Keratinocyte (primary cell): ENCODE data around the gene TMEM243. TPM values are rescaled to one million over a fixed set of nuclear protein-coding genes. Genes with fewer than 3 reads are reported as not detected.
"Not testable (repeated sequence)": the region's sequence is repeated elsewhere in the genome, so short reads cannot be mapped to it uniquely, and the experiment has no call there.

Experiments
- DNase-seq: peaks from one replicate; pipeline ENCODE4 v3.0.0-alpha.2; 2011; ENCODE audit warnings: low read depth, missing footprints, low spot score
- FAIRE-seq: peaks from 2 replicates; lab custom pipeline; 2011; peaks lifted over from hg19 to GRCh38; lab: Jason Lieb, UNC
- H2AFZ ChIP-seq: 2 replicates; pipeline ENCODE4 v1.6.0; 2012; ENCODE audit warnings: low read length, control low read depth, inconsistent platforms; ENCODE audit not compliant: control insufficient read depth
- H3K27ac ChIP-seq: 2 replicates; pipeline ENCODE4 v1.5.1; 2011; ENCODE audit warnings: low read length; ENCODE audit not compliant: control insufficient read depth, insufficient read depth
- H3K27me3 ChIP-seq: 3 replicates; pipeline ENCODE4 v1.6.0; 2011; ENCODE audit warnings: low read length; ENCODE audit not compliant: control insufficient read depth, insufficient read depth; ENCODE audit errors: extremely low read depth
- H3K36me3 ChIP-seq, 2 experiments: 2 replicates in 1 of 2; 3 replicates in 1 of 2; pipeline ENCODE4 v1.5.1; 2011; ENCODE audit warnings: low read length in 2 of 2, mild to moderate bottlenecking in 1 of 2; ENCODE audit not compliant: control insufficient read depth in 2 of 2, insufficient read depth in 2 of 2; ENCODE audit errors: extremely low read depth in 1 of 2
- H3K4me1 ChIP-seq: 3 replicates; pipeline ENCODE4 v1.5.1; 2011; ENCODE audit warnings: low read length; ENCODE audit not compliant: control insufficient read depth, insufficient read depth; ENCODE audit errors: extremely low read depth
- H3K4me2 ChIP-seq: 3 replicates; pipeline ENCODE4 v1.6.0; 2011; ENCODE audit warnings: low read depth, low read length; ENCODE audit not compliant: control insufficient read depth, insufficient read depth; ENCODE audit errors: extremely low read depth
- H3K4me3 ChIP-seq, 3 experiments: fragments of 200-600 bp in 1 of 3; sonication (generic) in 1 of 3; 2 replicates in 2 of 3; 3 replicates in 1 of 3; pipeline ENCODE4 v1.5.1; 2011 to 2016; ENCODE audit warnings: low read length in 3 of 3, mild to moderate bottlenecking in 3 of 3, control low read depth in 2 of 3, inconsistent platforms in 1 of 3, low read depth in 1 of 3, mixed read lengths in 1 of 3, mixed run types in 1 of 3, moderate library complexity in 1 of 3; ENCODE audit not compliant: control insufficient read depth in 2 of 3, insufficient read depth in 2 of 3; ENCODE audit errors: extremely low read depth in 1 of 3
- H3K79me2 ChIP-seq: 2 replicates; pipeline ENCODE4 v1.6.0; 2012; ENCODE audit warnings: low read length; ENCODE audit not compliant: control insufficient read depth, insufficient read depth
- H3K9ac ChIP-seq: 3 replicates; pipeline ENCODE4 v1.6.0; 2011; ENCODE audit warnings: low read length; ENCODE audit not compliant: control insufficient read depth, insufficient read depth; ENCODE audit errors: extremely low read depth
- H3K9me1 ChIP-seq: 3 replicates; pipeline ENCODE4 v1.6.0; 2011; ENCODE audit warnings: low read length; ENCODE audit not compliant: control insufficient read depth, insufficient read depth; ENCODE audit errors: extremely low read depth
- H3K9me3 ChIP-seq: 2 replicates; pipeline ENCODE4 v1.5.1; 2012; ENCODE audit warnings: low read depth, low read length; ENCODE audit not compliant: control insufficient read depth
- H4K20me1 ChIP-seq: 3 replicates; pipeline ENCODE4 v1.6.0; 2011; ENCODE audit warnings: low read length; ENCODE audit not compliant: control insufficient read depth, insufficient read depth; ENCODE audit errors: extremely low read depth
- EZH2 ChIP-seq: IDR thresholded peaks from one replicate; pipeline ENCODE4 v1.6.1; 2012; ENCODE audit warnings: inconsistent platforms, mild to moderate bottlenecking, low read length, moderate library complexity
- dilution Hi-C: fragments of 300-500 bp; cut with MboI; formaldehyde crosslinking; loops from one replicate; pipeline ENCODE4 v1.7.0; 2020; ENCODE audit warnings: low sequenced_read_pairs; ENCODE audit not compliant: extremely low pct_ligation_motif_present
- polyA plus RNA-seq, 5 experiments: library from polyadenylated mRNA; depleted of rRNA in 3 of 5; stranded (reverse) in 3 of 5; stranded (forward) in 1 of 5; unstranded in 1 of 5; fragments of >200 nt; gene quantifications; 1 replicate in 1 of 5; 2 replicates in 3 of 5; 3 replicates in 1 of 5; pipeline versions ENCODE4 v1.2.1 to v1.2.3, GENCODE V29; 2011 to 2012; ENCODE audit warnings: missing spikeins in 2 of 5, low read depth in 1 of 5, low replicate concordance in 1 of 5
- TF ChIP-seq, protein P1 (sequence below), 3 experiments: IDR thresholded peaks in 1 of 3; conservative IDR thresholded peaks in 1 of 3; optimal IDR thresholded peaks in 1 of 3; 2 replicates in 2 of 3; 3 replicates in 1 of 3; pipeline versions ENCODE3 to v1.5.1; 2011; ENCODE audit warnings: low read length in 3 of 3, mild to moderate bottlenecking in 3 of 3, moderate library complexity in 2 of 3, control low read depth in 1 of 3, inconsistent platforms in 1 of 3; ENCODE audit not compliant: insufficient read depth in 2 of 3; ENCODE audit errors: extremely low read depth in 1 of 3

TMEM243 gene
- polyA plus RNA-seq, 1 donor (not counting 4 experiments of a cell fraction or from before 2014, with no cell fraction given) = 30.6 TPM

DNA sequence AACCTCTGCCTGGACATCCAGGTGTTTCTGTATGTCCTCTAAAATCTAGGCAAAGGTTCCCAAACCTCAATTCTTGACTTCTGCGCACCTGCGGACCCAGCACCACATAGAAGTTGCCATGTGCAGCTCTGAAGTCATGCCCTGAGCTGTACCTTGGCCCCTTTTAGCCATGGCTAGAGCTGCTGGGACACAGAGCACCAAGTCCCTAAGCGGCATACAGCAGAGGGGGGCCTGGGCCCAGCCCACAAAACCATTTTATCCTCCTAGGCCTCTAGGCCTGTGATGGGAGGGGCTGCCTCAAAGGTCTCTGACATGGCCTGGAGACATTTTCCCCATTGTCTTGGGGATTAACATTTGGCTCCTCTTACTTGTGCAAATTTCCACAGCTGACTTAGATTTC lies 14.6 kb downstream of the TMEM243 start:
- H2AFZ ChIP-seq = no peak overlapping the region
- no peak overlapping the region for H3K4me3 ChIP-seq
- FAIRE-seq (no peak), DNase-seq (no peak)
- H3K9ac ChIP-seq = no peak overlapping the region
- no peaks in the 10 kb centered on the region for H4K20me1 ChIP-seq
- no peak for TF ChIP-seq EZH2
- TF ChIP-seq, protein P1, sequence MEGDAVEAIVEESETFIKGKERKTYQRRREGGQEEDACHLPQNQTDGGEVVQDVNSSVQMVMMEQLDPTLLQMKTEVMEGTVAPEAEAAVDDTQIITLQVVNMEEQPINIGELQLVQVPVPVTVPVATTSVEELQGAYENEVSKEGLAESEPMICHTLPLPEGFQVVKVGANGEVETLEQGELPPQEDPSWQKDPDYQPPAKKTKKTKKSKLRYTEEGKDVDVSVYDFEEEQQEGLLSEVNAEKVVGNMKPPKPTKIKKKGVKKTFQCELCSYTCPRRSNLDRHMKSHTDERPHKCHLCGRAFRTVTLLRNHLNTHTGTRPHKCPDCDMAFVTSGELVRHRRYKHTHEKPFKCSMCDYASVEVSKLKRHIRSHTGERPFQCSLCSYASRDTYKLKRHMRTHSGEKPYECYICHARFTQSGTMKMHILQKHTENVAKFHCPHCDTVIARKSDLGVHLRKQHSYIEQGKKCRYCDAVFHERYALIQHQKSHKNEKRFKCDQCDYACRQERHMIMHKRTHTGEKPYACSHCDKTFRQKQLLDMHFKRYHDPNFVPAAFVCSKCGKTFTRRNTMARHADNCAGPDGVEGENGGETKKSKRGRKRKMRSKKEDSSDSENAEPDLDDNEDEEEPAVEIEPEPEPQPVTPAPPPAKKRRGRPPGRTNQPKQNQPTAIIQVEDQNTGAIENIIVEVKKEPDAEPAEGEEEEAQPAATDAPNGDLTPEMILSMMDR (optimal IDR thresholded peaks at IDR 0.05 in 1 of 3, IDR thresholded peaks at IDR 0.05 in 1 of 3, conservative IDR thresholded peaks at IDR 0.05 in 1 of 3; ENCODE audit: extremely low read depth in 1 of 3, insufficient read depth in 2 of 3, low read length in 3 of 3) = no peak
- dilution Hi-C loops = no loop called here
- no peaks in the 10 kb centered on the region for H3K9me1 ChIP-seq
- H3K4me2 ChIP-seq = no peak overlapping the region
- peaks cover 3 to 8% of the 10 kb centered on the region in 2 experiments for H3K36me3 ChIP-seq
- H3K9me3 ChIP-seq = peaks cover 7% of the 10 kb centered on the region
- H3K27me3 ChIP-seq = no peaks in the 10 kb centered on the region
- H3K27ac ChIP-seq = no peak overlapping the region
- H3K79me2 ChIP-seq = peaks cover 50% of the 10 kb centered on the region
- no peaks in the 10 kb centered on the region for H3K4me1 ChIP-seq

DNA sequence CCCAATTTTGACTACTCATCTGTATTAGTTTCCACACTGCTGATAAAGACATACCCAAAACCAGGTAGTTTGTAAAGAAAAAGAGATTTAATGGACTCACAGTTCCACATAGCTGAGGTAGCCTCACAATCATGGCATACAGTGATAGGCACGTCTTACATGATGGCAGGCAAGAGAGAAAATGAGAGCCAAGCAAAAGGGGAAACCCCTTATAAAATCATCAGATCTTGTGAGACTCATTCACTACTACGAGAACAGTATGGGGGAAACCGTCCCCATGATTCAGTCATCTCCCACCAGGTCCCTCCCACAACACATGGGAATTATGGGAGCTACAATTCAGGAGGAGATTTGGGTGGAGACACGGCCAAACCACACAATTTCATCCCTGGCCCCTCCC lies 15.6 kb downstream of the TMEM243 start:
- Histone ChIP-seq H3K36me3 (peaks cover 3 to 14% of the 10 kb centered on the region in 2 experiments), H3K79me2 (peaks cover 50% of the 10 kb centered on the region)
- H3K27me3 ChIP-seq, H3K4me3 ChIP-seq, H3K27ac ChIP-seq, dilution Hi-C loops, H3K9ac ChIP-seq, H3K9me3 ChIP-seq, FAIRE-seq, H4K20me1 ChIP-seq, H3K4me1 ChIP-seq, H3K9me1 ChIP-seq, H2AFZ ChIP-seq, DNase-seq, H3K4me2 ChIP-seq: not testable (repeated sequence)

DNA sequence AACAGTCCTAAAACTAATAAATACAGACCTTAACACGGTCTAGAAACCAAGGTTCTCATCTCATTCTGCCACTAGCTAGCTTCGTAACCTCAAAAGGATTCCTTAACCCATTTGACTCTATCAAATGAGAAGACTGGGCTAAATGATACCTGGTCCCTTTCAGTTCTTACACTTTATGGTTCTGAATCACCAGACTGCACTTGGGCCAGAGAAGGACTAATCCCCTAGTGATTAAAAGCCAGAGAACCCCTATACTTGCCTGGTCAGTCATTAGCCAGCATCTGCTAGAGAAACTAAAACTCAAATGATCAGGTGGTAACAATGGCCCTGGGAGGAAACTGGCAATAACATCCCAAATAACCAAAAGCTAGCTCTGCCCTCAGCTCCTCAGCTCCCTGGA lies 16.8 kb downstream of the TMEM243 start:
- Histone ChIP-seq H3K36me3 (peaks cover 3 to 17% of the 10 kb centered on the region in 2 experiments), H3K27ac (no peak overlapping the region), H2AFZ (no peak overlapping the region), H3K4me3 (no peak overlapping the region), H3K4me1 (no peaks in the 10 kb centered on the region), H3K27me3 (no peaks in the 10 kb centered on the region), H3K9me3 (peaks cover 7% of the 10 kb centered on the region), H3K9me1 (no peaks in the 10 kb centered on the region), H3K9ac (no peak overlapping the region), H3K4me2 (no peak overlapping the region), H3K79me2 (peaks cover 46% of the 10 kb centered on the region), H4K20me1 (no peaks in the 10 kb centered on the region)
- dilution Hi-C loops = no loop called here
- no peak for DNase-seq
- no peak for FAIRE-seq
- TF ChIP-seq, protein P1 (optimal IDR thresholded peaks at IDR 0.05 in 1 of 3, IDR thresholded peaks at IDR 0.05 in 1 of 3, conservative IDR thresholded peaks at IDR 0.05 in 1 of 3; ENCODE audit: extremely low read depth in 1 of 3, insufficient read depth in 2 of 3, low read length in 3 of 3) = no peak
- TF ChIP-seq EZH2 = no peak
